Keratinocyte (primary cell): ENCODE results near the gene BMP7.

ENCODE experiments used
- EZH2 ChIP-seq: IDR thresholded peaks from one replicate; pipeline ENCODE4 v1.6.1; 2012; ENCODE audit warnings: inconsistent platforms, mild to moderate bottlenecking, low read length, moderate library complexity
- TF ChIP-seq, protein P1 (sequence below), 3 experiments: IDR thresholded peaks in 1 of 3; conservative IDR thresholded peaks in 1 of 3; optimal IDR thresholded peaks in 1 of 3; 2 replicates in 2 of 3; 3 replicates in 1 of 3; pipeline versions ENCODE3 to v1.5.1; 2011; ENCODE audit warnings: low read length in 3 of 3, mild to moderate bottlenecking in 3 of 3, moderate library complexity in 2 of 3, control low read depth in 1 of 3, inconsistent platforms in 1 of 3; ENCODE audit not compliant: insufficient read depth in 2 of 3; ENCODE audit errors: extremely low read depth in 1 of 3

DNA sequence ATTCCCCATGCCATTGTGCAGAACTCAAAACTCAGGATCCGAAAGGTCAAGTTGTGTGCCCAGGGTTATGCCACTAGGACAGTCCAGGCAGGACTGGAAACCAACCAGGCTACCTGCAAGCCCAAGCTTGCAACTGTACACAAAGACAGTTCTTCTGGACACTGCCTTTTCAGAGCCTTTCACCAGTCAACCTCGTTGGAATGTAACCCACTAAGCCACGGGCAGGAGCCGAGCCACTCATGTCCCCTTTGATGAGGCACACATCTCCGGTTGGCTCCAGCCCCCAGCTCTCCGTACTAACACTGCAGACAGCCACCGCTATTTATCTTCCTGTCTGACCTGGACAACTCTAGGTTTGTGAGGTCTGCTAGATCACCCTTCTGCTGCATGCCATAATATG lies 62.5 kb downstream of the BMP7 start:
- TF ChIP-seq, protein P1, sequence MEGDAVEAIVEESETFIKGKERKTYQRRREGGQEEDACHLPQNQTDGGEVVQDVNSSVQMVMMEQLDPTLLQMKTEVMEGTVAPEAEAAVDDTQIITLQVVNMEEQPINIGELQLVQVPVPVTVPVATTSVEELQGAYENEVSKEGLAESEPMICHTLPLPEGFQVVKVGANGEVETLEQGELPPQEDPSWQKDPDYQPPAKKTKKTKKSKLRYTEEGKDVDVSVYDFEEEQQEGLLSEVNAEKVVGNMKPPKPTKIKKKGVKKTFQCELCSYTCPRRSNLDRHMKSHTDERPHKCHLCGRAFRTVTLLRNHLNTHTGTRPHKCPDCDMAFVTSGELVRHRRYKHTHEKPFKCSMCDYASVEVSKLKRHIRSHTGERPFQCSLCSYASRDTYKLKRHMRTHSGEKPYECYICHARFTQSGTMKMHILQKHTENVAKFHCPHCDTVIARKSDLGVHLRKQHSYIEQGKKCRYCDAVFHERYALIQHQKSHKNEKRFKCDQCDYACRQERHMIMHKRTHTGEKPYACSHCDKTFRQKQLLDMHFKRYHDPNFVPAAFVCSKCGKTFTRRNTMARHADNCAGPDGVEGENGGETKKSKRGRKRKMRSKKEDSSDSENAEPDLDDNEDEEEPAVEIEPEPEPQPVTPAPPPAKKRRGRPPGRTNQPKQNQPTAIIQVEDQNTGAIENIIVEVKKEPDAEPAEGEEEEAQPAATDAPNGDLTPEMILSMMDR (optimal IDR thresholded peaks at IDR 0.05 in 1 of 3, IDR thresholded peaks at IDR 0.05 in 1 of 3, conservative IDR thresholded peaks at IDR 0.05 in 1 of 3; ENCODE audit: extremely low read depth in 1 of 3, insufficient read depth in 2 of 3, low read length in 3 of 3) = no peak
- TF ChIP-seq EZH2 = no peak
